Smooth muscle cell (in vitro differentiated cells): ENCODE results near the gene PCCA. TPM values are rescaled to one million over a fixed set of nuclear protein-coding genes. Genes with fewer than 3 reads are reported as not detected.

ENCODE experiments used
- DNase-seq: peaks from one replicate; lab custom pipeline; 2025; ENCODE audit not compliant: unreplicated experiment; lab: John Stamatoyannopoulos, UW
- H2AFZ ChIP-seq: fragments of 200-600 bp; sonication (generic); 2 replicates; pipeline ENCODE4 v1.6.0; 2016; ENCODE audit warnings: antibody characterized with exemption, low read depth, mild to moderate bottlenecking
- H3F3A ChIP-seq: fragments of 200-600 bp; sonication (generic); 2 replicates; pipeline ENCODE4 v1.6.0; 2017; ENCODE audit warnings: antibody characterized with exemption, low read depth
- H3K27ac ChIP-seq: fragments of 200-600 bp; sonication (generic); 2 replicates; pipeline ENCODE4 v1.5.1; 2016; ENCODE audit warnings: low read depth, mild to moderate bottlenecking
- H3K27me3 ChIP-seq: fragments of 200-600 bp; sonication (generic); 2 replicates; pipeline ENCODE4 v1.6.1; 2016; ENCODE audit warnings: low read depth, mild to moderate bottlenecking
- H3K36me3 ChIP-seq: fragments of 200-600 bp; sonication (generic); 2 replicates; pipeline ENCODE4 v1.5.1; 2016; ENCODE audit warnings: low read depth
- H3K4me1 ChIP-seq: fragments of 200-600 bp; sonication (generic); 2 replicates; pipeline ENCODE4 v1.5.1; 2016; ENCODE audit warnings: low read depth
- H3K4me2 ChIP-seq: fragments of 200-600 bp; sonication (generic); 2 replicates; pipeline ENCODE4 v1.6.0; 2016; ENCODE audit warnings: mild to moderate bottlenecking
- H3K4me3 ChIP-seq: fragments of 200-600 bp; sonication (generic); 2 replicates; pipeline ENCODE4 v1.5.1; 2016; ENCODE audit warnings: mild to moderate bottlenecking
- H3K79me2 ChIP-seq: fragments of 200-600 bp; sonication (generic); 2 replicates; pipeline ENCODE4 v1.6.0; 2016; ENCODE audit warnings: low read depth, mild to moderate bottlenecking
- H3K9ac ChIP-seq: fragments of 200-600 bp; sonication (generic); 2 replicates; pipeline ENCODE4 v1.6.0; 2016; ENCODE audit warnings: low read depth
- H3K9me3 ChIP-seq: fragments of 200-600 bp; sonication (generic); replicated peaks from 2 replicates; pipeline ENCODE4 v1.5.1; 2016; ENCODE audit warnings: low read depth
- H4K20me1 ChIP-seq: fragments of 200-600 bp; sonication (generic); 2 replicates; pipeline ENCODE4 v1.6.0; 2016; ENCODE audit warnings: low read depth
- WGBS: methylation state at CpG from one replicate; pipeline ENCODE4 v1.1.7; 2016; ENCODE audit warnings: low lambda C conversion rate; 5-methylcytosine and 5-hydroxymethylcytosine counted together
- polyA plus RNA-seq: library from polyadenylated mRNA; unstranded; fragments of >200 nt; fragmentation: Nextera tagmentation; extraction: Ambion mirVana; gene quantifications from 2 replicates; pipeline ENCODE4 v1.2.1, GENCODE V29; 2016
- total RNA-seq: library from RNA; depleted of rRNA; stranded (reverse); fragments of >200 nt; gene quantifications from 2 replicates; pipeline ENCODE4 v1.2.3, GENCODE V29; 2014
- TF ChIP-seq, protein P1 (sequence below): fragments of 200-600 bp; sonication (generic); IDR thresholded peaks from 2 replicates; pipeline ENCODE4 v1.5.1; 2017; ENCODE audit warnings: borderline replicate concordance, mild to moderate bottlenecking, antibody characterized with exemption; ENCODE audit not compliant: insufficient read depth, poor library complexity, severe bottlenecking

PCCA gene
- total and polyA plus RNA-seq, 2 experiments from 2014 or later: 19.6 to 24.7 TPM

DNA sequence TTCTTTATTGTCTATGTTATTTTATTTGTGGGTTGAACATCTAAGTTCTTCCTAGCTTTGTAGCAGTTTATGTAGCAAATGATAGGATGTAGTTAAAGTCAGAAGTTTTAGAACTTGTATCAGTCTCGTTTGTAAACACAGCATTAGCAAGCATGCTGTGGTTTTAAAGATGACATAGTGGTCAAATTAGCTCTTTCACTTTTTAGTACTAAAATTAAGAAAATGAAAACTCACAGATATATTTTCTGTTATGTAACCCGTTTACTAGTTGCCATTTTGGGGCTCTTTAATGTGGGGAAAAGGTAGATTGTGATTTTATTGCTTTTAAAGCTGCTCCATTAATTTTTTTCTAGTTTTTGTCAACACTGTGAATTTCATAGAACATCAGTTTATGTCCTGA, 216.5 kb downstream of the PCCA start:
- no peak for DNase-seq
- Histone ChIP-seq H3F3A (no peaks in the 10 kb centered on the region), H4K20me1 (no peaks in the 10 kb centered on the region), H3K79me2 (no peaks in the 10 kb centered on the region), H3K9me3 (no peaks in the 10 kb centered on the region), H2AFZ (no peak overlapping the region), H3K9ac (no peak overlapping the region), H3K27ac (no peak overlapping the region), H3K36me3 (no peaks in the 10 kb centered on the region), H3K4me3 (no peak overlapping the region), H3K27me3 (no peaks in the 10 kb centered on the region), H3K4me1 (peaks cover 5% of the 10 kb centered on the region), H3K4me2 (no peak overlapping the region)
- WGBS: 83% methylated on average over 2 of the region's 2 CpGs
- TF ChIP-seq, protein P1, sequence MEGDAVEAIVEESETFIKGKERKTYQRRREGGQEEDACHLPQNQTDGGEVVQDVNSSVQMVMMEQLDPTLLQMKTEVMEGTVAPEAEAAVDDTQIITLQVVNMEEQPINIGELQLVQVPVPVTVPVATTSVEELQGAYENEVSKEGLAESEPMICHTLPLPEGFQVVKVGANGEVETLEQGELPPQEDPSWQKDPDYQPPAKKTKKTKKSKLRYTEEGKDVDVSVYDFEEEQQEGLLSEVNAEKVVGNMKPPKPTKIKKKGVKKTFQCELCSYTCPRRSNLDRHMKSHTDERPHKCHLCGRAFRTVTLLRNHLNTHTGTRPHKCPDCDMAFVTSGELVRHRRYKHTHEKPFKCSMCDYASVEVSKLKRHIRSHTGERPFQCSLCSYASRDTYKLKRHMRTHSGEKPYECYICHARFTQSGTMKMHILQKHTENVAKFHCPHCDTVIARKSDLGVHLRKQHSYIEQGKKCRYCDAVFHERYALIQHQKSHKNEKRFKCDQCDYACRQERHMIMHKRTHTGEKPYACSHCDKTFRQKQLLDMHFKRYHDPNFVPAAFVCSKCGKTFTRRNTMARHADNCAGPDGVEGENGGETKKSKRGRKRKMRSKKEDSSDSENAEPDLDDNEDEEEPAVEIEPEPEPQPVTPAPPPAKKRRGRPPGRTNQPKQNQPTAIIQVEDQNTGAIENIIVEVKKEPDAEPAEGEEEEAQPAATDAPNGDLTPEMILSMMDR: no peak

DNA sequence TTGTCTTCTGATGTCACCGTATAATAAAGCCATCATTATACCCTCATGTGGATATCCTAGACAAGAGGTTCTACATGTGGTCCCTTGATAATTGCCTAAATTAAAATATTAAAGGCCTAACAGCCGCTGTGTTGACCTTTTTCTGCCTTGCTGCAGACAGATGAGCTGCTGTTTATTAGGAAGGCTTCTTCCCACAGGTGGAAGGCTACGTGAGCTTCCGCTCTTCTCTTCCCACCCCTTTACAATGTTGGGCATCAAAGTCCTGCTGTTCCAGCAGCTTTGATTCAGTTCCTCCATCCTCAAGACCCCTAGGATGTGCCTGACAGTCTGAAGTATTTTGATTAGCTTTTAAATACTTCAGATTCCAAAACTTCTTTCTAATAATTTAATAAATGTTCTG, 217.1 kb downstream of the PCCA start:
- WGBS: 89% methylated on average over 4 of the region's 4 CpGs
- H4K20me1 ChIP-seq: no peaks in the 10 kb centered on the region

GRCh38 chr13:100306434-100306999, 217.6 kb downstream of the PCCA start:
- Histone ChIP-seq H3K36me3 (no peaks in the 10 kb centered on the region), H3K4me3 (no peak overlapping the region), H3K9ac (no peak overlapping the region), H4K20me1 (no peaks in the 10 kb centered on the region), H3K79me2 (no peaks in the 10 kb centered on the region), H3K4me2 (no peak overlapping the region), H3K27ac (no peak overlapping the region), H3F3A (no peaks in the 10 kb centered on the region), H2AFZ (no peak overlapping the region), H3K27me3 (no peaks in the 10 kb centered on the region), H3K4me1 (peaks cover 5% of the 10 kb centered on the region), H3K9me3 (no peaks in the 10 kb centered on the region)
- TF ChIP-seq, protein P1: no peak
- WGBS: 79% methylated on average over 5 of the region's 5 CpGs
- no peak for DNase-seq

More for the DNA sequence above, 217.1 kb downstream of the PCCA start:
- no peak overlapping the region for H2AFZ ChIP-seq
- H3K27ac ChIP-seq: no peak overlapping the region
- no peaks in the 10 kb centered on the region for H3K36me3 ChIP-seq
- no peaks in the 10 kb centered on the region for H3K27me3 ChIP-seq
- H3K4me1 ChIP-seq: peaks cover 5% of the 10 kb centered on the region
- TF ChIP-seq, protein P1: no peak
- no peaks in the 10 kb centered on the region for H3K9me3 ChIP-seq
- H3K9ac ChIP-seq: no peak overlapping the region
- no peak for DNase-seq
- no peaks in the 10 kb centered on the region for H3K79me2 ChIP-seq
- no peaks in the 10 kb centered on the region for H3F3A ChIP-seq
- no peak overlapping the region for H3K4me2 ChIP-seq
- no peak overlapping the region for H3K4me3 ChIP-seq
